ENCODE data around the gene SLC22A15.
"Not testable (repeated sequence)": the region's sequence is repeated elsewhere in the genome, so short reads cannot be mapped to it uniquely, and the experiment has no call there.

SLC22A15 gene

GRCh38 chr1:116044071-116044470 lies 67.8 kb downstream of the SLC22A15 start:
- no peak for DNase-seq

DNA sequence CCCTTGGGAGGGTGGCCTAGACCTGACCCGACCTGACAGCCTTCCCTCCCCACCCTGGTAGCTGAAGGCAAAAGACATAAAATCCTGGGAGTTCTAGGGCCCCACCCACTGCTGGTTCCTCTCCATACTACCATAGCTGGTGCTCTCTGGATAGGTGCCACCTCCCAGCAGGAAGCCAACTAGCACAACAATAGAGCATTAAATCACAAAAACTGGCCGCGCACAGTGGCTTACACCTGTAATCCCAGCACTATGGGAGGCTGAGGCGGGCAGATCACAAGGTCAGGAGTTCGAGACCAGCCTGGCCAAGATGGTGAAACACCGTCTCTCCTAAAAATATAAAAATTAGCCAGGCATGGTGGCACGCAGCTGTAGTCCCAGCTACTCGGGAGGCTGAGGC lies 70.6 kb downstream of the SLC22A15 start:
- DNase-seq = not testable (repeated sequence)

DNA sequence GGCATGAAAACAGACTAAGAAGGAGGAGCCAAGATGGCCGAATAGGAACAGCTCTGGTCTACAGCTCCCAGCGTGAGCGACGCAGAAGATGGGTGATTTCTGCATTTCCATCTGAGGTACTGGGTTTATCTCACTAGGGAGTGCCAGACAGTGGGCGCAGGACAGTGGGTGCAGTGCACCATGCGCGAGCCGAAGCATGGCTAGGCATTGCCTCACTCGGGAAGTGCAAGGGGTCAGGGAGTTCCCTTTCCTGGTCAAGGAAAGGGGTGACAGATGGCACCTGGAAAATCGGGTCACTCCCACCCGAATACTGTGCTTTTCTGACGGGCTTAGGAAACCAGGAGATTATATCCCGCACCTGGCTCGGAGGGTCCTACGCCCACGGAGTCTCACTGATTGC lies 75.6 kb downstream of the SLC22A15 start:
- not testable (repeated sequence) for DNase-seq

- no peak for DNase-seq
These were observed 85.9 kb downstream of the SLC22A15 start for GRCh38 chr1:116062201-116062600.

DNA sequence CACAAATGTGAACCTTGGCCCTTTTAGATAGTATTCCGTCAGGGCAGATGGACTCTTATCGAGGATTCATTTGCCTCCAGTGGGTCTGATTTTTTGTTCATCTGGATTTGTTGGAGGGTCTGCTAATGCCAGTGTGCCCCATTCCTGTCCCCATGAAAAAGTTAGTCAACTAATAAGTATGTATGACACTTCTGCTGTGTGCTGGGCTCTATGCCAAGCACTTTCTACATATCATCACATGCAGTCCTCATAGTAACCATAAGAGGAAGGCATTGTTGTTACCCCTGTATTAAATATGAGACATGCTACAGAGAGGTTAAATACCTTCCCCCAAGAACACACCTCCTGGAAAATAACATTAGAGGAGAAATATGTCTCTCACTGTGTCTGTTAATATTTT lies 88.3 kb downstream of the SLC22A15 start:
- no peak for DNase-seq

DNA sequence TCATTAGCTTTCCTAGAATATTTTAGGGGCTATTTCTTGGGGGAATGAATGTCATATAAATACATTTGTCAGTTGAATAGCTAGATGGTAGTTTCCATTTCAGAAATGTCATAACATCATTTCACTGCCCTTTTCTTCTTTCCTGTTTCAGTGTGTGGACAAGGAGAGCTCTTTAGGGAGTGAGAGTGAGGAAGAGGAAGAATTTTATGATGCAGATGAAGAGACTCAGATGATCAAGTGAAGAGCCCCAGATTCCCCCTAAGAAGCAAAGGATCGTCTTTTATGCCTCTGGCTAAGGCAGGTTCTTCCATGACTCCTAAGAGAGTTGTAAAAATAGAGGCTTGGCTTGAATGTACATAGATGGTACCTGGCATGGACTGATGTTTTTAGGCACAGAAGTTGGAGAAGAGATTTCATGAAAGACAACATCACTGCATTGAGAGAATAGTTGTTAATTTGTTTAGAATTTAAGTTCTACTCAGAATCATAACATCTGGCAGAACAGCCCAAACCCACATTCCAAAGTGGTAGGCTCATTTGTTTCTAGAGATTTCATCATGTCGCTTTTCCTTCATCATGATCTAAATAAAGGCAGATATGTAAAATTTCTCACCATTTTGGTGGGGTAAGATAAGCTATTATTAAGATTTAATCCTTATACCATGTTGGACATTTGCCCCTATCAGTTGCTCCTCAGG lies 90.7 kb downstream of the SLC22A15 start:
- no peak for DNase-seq

DNA sequence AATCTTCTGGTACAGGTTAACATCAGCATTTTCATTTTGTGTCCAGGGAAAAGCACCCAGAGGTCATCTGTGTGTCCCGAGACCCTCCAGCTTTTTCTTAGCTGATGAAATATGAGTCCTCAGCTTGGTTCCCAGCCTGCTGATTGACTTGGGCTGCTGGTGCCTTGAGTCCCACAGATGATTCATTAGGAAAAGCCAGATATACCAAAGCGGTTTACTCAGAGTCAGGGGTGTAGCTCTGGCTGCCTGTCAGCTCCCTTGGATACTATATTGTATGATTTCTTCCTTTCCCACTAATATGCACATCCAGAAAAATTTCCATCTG lies 91.2 kb downstream of the SLC22A15 start:
- DNase-seq = no peak

DNA sequence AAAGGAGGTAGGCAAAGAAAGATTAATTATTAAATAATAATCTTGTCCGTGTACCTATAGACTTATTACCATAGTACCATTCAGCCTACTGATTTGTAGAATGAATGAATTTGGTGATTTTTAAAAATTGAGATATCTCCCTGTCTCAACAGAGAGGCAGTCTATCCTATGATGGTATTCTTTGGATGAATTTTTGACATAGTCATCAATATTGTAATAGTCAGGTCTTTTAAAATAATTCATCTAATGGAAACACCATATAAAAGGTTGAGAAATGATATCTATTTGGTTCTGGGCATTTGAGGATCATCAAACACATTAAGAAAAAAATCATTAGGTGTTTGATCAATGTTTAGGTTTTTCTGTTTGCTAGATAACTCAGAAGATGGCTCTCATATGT lies 99.3 kb downstream of the SLC22A15 start:
- DNase-seq = no peak

DNA sequence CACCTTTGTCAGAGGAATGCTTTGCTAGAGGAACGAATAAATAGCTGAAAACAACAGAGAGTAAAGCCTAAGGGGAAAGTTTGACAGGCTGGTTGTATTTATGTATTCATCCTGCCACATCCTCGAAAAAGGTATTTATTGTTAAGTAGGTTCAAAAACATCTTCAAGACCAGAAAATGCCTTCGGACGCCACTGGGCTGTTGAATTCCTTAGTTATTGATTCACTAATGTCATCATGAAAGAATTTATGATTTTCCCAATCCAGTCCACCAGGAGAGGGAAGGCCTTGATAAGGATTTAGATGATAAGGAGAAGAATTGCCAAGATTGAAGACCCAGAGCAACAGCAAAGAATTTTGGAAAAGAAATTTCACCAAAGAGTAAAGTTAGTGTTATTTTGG lies 99.7 kb downstream of the SLC22A15 start:
- no peak for DNase-seq

- no peak for DNase-seq
These were observed 100.5 kb downstream of the SLC22A15 start for GRCh38 chr1:116076831-116077230.

DNA sequence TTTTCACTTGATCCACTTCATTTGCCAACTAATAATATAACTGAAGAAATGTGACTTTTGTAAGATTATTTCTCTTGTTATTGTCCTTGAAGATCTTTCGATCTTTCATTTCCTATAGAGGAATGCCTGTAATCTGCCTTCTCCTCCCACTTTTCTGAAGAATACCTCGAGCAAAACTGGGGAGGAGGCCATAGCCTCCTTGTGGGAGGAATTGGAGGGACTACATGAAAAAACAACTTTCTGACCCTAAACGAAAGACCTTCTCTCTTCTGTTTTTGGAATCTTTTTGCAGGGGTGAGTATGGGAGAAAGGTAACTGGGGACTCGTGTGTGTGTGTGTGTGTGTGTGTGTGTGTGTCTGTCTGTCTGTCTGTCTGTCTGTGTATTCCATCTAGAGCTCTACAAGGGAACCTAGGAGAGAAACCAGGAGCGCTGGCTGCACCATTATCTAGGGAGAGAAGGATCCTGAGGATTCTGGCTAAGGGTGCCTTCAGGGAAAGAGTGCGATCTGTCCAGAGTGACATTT lies 102.4 kb downstream of the SLC22A15 start:
- no peak for DNase-seq

DNA sequence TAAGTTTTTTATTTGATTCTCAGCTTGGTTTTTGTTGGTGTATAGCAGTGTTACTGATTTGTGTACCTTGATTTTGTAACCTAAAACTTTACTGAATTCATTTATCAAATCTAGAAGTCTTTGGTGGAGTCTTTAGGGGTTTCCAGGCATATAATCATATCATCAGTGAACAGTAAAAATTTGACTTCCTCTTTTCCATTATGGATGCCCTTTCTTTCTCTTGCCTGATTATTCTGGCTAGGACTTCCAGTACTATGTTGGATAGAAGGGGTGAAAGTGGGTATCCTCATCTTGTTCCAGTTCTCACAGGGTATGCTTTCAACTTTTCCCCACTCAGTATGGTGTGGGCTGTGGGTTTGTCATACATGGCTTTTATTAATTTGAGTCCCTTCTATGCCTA lies 111.3 kb downstream of the SLC22A15 start:
- no peak for DNase-seq

- DNase-seq = no peak
These were observed 113.6 kb downstream of the SLC22A15 start for GRCh38 chr1:116089870-116090269.

- no peak for DNase-seq
These were observed 114.8 kb downstream of the SLC22A15 start for GRCh38 chr1:116091083-116091482.

- DNase-seq = no peak
These were observed 116.6 kb downstream of the SLC22A15 start for GRCh38 chr1:116092752-116093489.

GRCh38 chr1:116095027-116095426 lies 118.7 kb downstream of the SLC22A15 start:
- DNase-seq = no peak

- DNase-seq = no peak
These were observed 119.8 kb downstream of the SLC22A15 start for GRCh38 chr1:116096013-116096618.

GRCh38 chr1:116097626-116098025 lies 121.3 kb downstream of the SLC22A15 start:
- DNase-seq = no peak

DNA sequence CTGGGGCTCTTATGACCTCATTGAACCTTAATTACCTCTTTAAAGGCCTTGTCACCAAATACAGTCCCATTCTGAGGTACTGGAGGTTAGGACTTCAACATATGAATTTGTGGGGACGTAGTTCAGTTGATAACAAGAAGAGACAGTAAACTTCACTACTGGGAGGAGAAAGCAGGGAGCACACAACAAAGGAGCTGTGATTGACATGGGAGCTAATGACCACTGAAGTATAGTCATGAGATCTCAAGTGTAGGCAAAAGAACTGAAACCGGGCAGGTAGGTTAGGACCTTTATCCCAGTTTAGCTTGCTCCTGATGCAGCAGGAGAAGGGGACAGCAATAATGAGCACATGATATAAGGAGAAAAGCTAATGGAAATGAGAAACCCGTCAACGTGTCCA lies 123.1 kb downstream of the SLC22A15 start:
- no peak for DNase-seq

GRCh38 chr1:116099919-116100318 lies 123.6 kb downstream of the SLC22A15 start:
- DNase-seq = no peak

DNA sequence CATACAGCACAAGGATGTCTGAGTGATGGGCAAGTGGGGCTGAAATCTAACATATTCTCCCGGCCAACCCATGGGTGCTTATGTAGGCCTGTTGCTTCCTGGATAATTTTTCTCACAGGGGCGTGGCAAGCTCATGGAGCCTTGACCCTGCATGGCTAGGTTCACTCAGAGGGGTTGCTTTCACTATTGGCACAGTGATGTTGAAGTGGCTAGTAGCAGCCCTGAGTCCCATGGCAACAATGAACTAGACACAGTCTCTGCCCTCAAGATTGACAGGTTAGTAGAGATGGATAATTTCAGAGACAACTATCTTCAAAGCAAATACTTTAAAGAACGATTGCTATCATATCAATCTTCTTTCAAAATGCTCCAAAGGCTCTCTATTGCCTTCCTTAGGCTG lies 128.4 kb downstream of the SLC22A15 start:
- no peak for DNase-seq

DNA sequence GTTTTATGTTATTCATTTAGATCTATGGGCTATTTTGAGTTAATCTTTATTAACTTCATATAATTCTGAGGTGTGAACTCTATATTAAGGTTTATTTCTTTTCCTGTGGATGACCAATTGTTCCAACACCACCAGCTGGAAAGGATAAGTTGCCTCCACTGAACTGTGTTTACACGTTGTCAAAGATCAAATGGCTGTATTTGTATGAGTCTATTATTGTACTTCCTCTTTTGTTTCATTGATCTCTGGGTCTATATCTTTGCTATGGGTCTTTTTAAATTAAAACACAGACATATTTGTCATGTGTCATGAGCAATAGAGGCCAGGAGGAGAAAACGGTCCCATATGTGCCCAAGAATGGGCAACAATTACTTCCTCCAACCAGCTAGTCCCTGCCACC lies 129.7 kb downstream of the SLC22A15 start:
- DNase-seq = no peak

DNA sequence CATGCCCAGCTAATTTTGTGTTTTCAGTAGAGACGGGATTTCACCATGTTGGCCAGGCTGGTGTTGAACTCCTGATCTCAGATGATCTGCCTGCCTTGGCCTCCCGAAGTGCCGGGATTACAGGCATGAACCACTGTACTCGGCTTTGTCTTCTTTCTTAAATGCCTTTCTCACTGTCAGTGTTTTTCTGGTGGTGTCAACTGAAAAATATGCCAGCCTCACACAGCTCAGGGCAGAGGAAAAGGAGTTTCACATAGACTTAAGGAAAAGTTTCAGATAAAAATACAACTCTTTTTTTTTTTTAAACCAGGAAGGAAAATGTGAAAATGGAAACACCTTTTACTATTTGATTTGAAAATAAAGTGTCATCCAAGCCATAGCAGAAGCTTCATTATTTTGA lies 130.3 kb downstream of the SLC22A15 start:
- no peak for DNase-seq

GRCh38 chr1:116107371-116107770 lies 131.1 kb downstream of the SLC22A15 start:
- DNase-seq = no peak
